Heart right ventricle (tissue), 16 donors: ENCODE results near the gene HEBP1. TPM values are rescaled to one million over a fixed set of nuclear protein-coding genes. Genes with fewer than 3 reads are reported as not detected.

Source experiments
- ATAC-seq, 8 donors: fragments of 200-7000 bp; cut with Tn5 transposase; one replicate each; pipeline ENCODE4 v1.9.1; 2020; ENCODE audit warnings: mild to moderate bottlenecking in 8 of 8, moderate library complexity in 8 of 8, moderate number of reproducible peaks in 1 of 8
- DNase-seq, 2 donors: peaks; one replicate each; pipeline ENCODE4 v3.0.0-alpha.2; 2020
- H3K27ac ChIP-seq, 10 donors: fragments of 200-600 bp; sonication (generic) in 2 of 10; one replicate each; pipeline versions ENCODE4 v1.5.0 to v1.8.0; 2020 to 2022; ENCODE audit warnings: mild to moderate bottlenecking in 3 of 10
- H3K27me3 ChIP-seq, 7 donors: fragments of 200-600 bp; one replicate each; pipeline ENCODE4 v1.8.0; 2021 to 2022; ENCODE audit warnings: mild to moderate bottlenecking in 2 of 7
- H3K36me3 ChIP-seq, 9 donors: fragments of 200-600 bp; sonication (generic) in 1 of 9; one replicate each; pipeline versions ENCODE4 v1.5.0 to v1.8.0; 2020 to 2022; ENCODE audit warnings: mild to moderate bottlenecking in 2 of 9
- H3K4me1 ChIP-seq, 9 donors: fragments of 200-600 bp; sonication (generic) in 1 of 9; one replicate each; pipeline versions ENCODE4 v1.5.0 to v1.8.0; 2020 to 2022; ENCODE audit warnings: mild to moderate bottlenecking in 4 of 9
- H3K4me3 ChIP-seq, 10 donors: fragments of 200-600 bp; sonication (generic) in 2 of 10; one replicate each; pipeline versions ENCODE4 v1.5.0 to v1.8.0; 2020 to 2022; ENCODE audit warnings: mild to moderate bottlenecking in 7 of 10, moderate library complexity in 2 of 10
- H3K9me3 ChIP-seq, 11 donors: fragments of 200-600 bp in 10 of 11; sonication (generic) in 2 of 11; one replicate each; pipeline versions ENCODE4 v1.5.0 to v1.8.0; 2013 to 2022; ENCODE audit warnings: mild to moderate bottlenecking in 2 of 11, control low read depth in 1 of 11, moderate library complexity in 1 of 11
- CTCF ChIP-seq, 9 donors: fragments of 200-600 bp; sonication (generic) in 2 of 9; IDR thresholded peaks; one replicate each; pipeline versions ENCODE4 v1.5.0 to v1.8.0; 2021 to 2022; ENCODE audit warnings: antibody characterized with exemption in 9 of 9, mild to moderate bottlenecking in 5 of 9, moderate library complexity in 1 of 9
- whole genome bisulfite sequencing, 2 donors: extraction: QIAGEN DNeasy Blood & Tissue Kit; methylation state at CpG; one replicate each; pipeline ENCODE4 v1.1.7; 2013; ENCODE audit warnings: inconsistent platforms in 1 of 2; 5-methylcytosine and 5-hydroxymethylcytosine counted together
- intact Hi-C, 10 donors: fragments of 100-400 bp; cut with DNase I; formaldehyde crosslinking; loops; one replicate each; pipeline versions ENCODE4 v1.11.1 to v1.14.2; 2022
- polyA plus RNA-seq, 2 donors: library from polyadenylated mRNA; stranded (reverse); fragments of 200-250 nt; gene quantifications; one replicate each; pipeline ENCODE4 v1.2.3, GENCODE V29; 2013
- total RNA-seq, 10 donors: library from RNA; stranded (reverse); fragmentation: NEBNext Ultra II Directional in 3 of 10; extraction: Animal tissue kit (Norgen Biotek cat#: 25700) in 3 of 10; gene quantifications; one replicate each; pipeline versions ENCODE4 v1.2.1 to v1.2.4, GENCODE V29; 2021 to 2023
- donor health status: Arrhythmogenic right ventricular cardiomyopathy.
- donor health status: ischemic (EF 13 %, LVEDD 7.1; RV severe dilation, severe dysfunction).
- donor health status: healthy with polysubstance abuse.
- donor health status: DM: no; HTN: yes; CAD: no.
- donor health status: DM: no; HTN: no; CAD: no.
- donor health status: ischemic (EF 25% LVEDD 6.9; RV normal size, moderate dysfunction).
- donor health status: ischemic (EF 25% LVEDD 5.7; RV mildly dilated, moderate dysfunction).
- donor health status: healthy.
- donor health status: DM: yes; HTN: yes; CAD: no.
- donor health status: Ischemic cardiomyopathy.
- donor health status: ischemic (EF 35%, LVEDD 5.7; RV mildly dilated, moderate dysfunction).
- donor health status: nonischemic (EF 11% LVEDD 7.7; RV severe dilation, severe dysfunction).
- donor health status: DM: yes; HTN: yes; CAD: no.
- donor health status: PGD.
- donor health status: ischemic (EF 29% LVEDD 5.4; RV normal size, mild dysfunction).
- donor health status: nonischemic (EF 23%, LVEDD 6.1; RV moderate dilation, normal function).

Gene HEBP1
- total and polyA plus RNA-seq, 12 donors, result 23.7 to 72.0 (median 51.4) TPM

- H3K36me3 ChIP-seq, result peaks cover 0 to 97% (median 32%) of the 10 kb centered on the region in 9 donors
- intact Hi-C loops, result loop anchor here in 1 of 10 donors (5.0 kb wide), 1 partner anchor 45 kb away; no protein-coding TSS in a partner anchor
- no peak for ATAC-seq
- 94 to 96% methylated on average over 4 of the region's 4 CpGs for WGBS, 2 donors
- H3K27me3 ChIP-seq, result no peaks in the 10 kb centered on the region
- TF ChIP-seq CTCF (IDR thresholded peaks at IDR 0.05), result no peak
- no peak overlapping the region for H3K4me3 ChIP-seq
- peaks cover 0 to 29% (median 3%) of the 10 kb centered on the region in 9 donors for H3K4me1 ChIP-seq
- H3K9me3 ChIP-seq, result peaks cover 0 to 16% (median 10%) of the 10 kb centered on the region in 11 donors
- no peak for DNase-seq
- peak overlapping the region in 2 of 10 donors; percentile 43 to 59 for H3K27ac ChIP-seq
These were observed 22.8 kb downstream of the HEBP1 start for GRCh38 chr12:12977231-12977630.

- DNase-seq, result no peak
- ATAC-seq, result peak in 6 of 8 donors; percentile 33 to 82 (median 52)
- peak overlapping the region in 4 of 10 donors; percentile 7 to 73 (median 27) for H3K27ac ChIP-seq
- no peak for TF ChIP-seq CTCF (IDR thresholded peaks at IDR 0.05)
- H3K4me1 ChIP-seq, result peaks cover 0 to 29% (median 3%) of the 10 kb centered on the region in 9 donors
- WGBS, 2 donors, result 75 to 77% methylated on average over 2 of the region's 2 CpGs
- no peak overlapping the region for H3K4me3 ChIP-seq
- intact Hi-C loops, result loop anchor here in 1 of 10 donors (5.0 kb wide), 1 partner anchor 44 kb away; no protein-coding TSS in a partner anchor
- H3K27me3 ChIP-seq, result no peaks in the 10 kb centered on the region
- peaks cover 0 to 16% (median 10%) of the 10 kb centered on the region in 11 donors for H3K9me3 ChIP-seq
- peaks cover 0 to 97% (median 38%) of the 10 kb centered on the region in 9 donors for H3K36me3 ChIP-seq
These were observed 23.7 kb downstream of the HEBP1 start for GRCh38 chr12:12976366-12976765.

GRCh38 chr12:12975322-12976077 lies 24.6 kb downstream of the HEBP1 start:
- TF ChIP-seq CTCF (IDR thresholded peaks at IDR 0.05), result peak in 6 of 9 donors; percentile 10 to 50 (median 30)

GRCh38 chr12:12974211-12974610 lies 25.9 kb downstream of the HEBP1 start:
- TF ChIP-seq CTCF (IDR thresholded peaks at IDR 0.05), result no peak
- Histone ChIP-seq H3K36me3 (peaks cover 0 to 84% (median 38%) of the 10 kb centered on the region in 9 donors), H3K4me3 (no peak overlapping the region), H3K9me3 (peaks cover 0 to 16% (median 10%) of the 10 kb centered on the region in 11 donors), H3K4me1 (peaks cover 0 to 18% (median 0%) of the 10 kb centered on the region in 9 donors), H3K27ac (no peak overlapping the region), H3K27me3 (no peaks in the 10 kb centered on the region)
- intact Hi-C loops, result loop anchor here in 2 of 10 donors (2.0 to 5.0 kb wide), 2 partner anchors 47 to 57 kb away; no protein-coding TSS in a partner anchor
- WGBS, 2 donors, result 92 to 99% methylated on average over 4 of the region's 4 CpGs
- ATAC-seq (no peak), DNase-seq (no peak)

More at GRCh38 chr12:12975322-12976077, 24.6 kb downstream of the HEBP1 start:
- intact Hi-C loops, result loop anchor here in 2 of 10 donors (2.0 to 5.0 kb wide), 2 partner anchors 43 to 59 kb away; no protein-coding TSS in a partner anchor
- no peak overlapping the region for H3K4me3 ChIP-seq
- peaks cover 0 to 29% (median 3%) of the 10 kb centered on the region in 9 donors for H3K4me1 ChIP-seq
- DNase-seq (no peak), ATAC-seq (peak in 4 of 8 donors; percentile 21 to 54 (median 36))
- peaks cover 0 to 16% (median 10%) of the 10 kb centered on the region in 11 donors for H3K9me3 ChIP-seq
- WGBS, 2 donors, result 82 to 86% methylated on average over 14 of the region's 14 CpGs
- H3K27me3 ChIP-seq, result no peaks in the 10 kb centered on the region
- peaks cover 0 to 91% (median 38%) of the 10 kb centered on the region in 9 donors for H3K36me3 ChIP-seq
- H3K27ac ChIP-seq, result peak overlapping the region in 4 of 10 donors; percentile 6 to 73 (median 28)
